Cardiac muscle cell (in vitro differentiated cells and primary cell): Measurements from ENCODE around the gene CNTNAP2. TPM values are rescaled to one million over a fixed set of nuclear protein-coding genes. Genes with fewer than 3 reads are reported as not detected.

ENCODE experiments used
- DNase-seq, 2 donors: peaks; one replicate each; pipeline versions ENCODE4 v3.0.0 to v3.0.0-alpha.2; 2010 to 2017; ENCODE audit warnings: low read depth in 1 of 2, low spot score in 1 of 2
- H3K27ac ChIP-seq: fragments of 200-600 bp; sonication (generic); 2 replicates; pipeline ENCODE4 v1.5.1; 2016
- H3K27me3 ChIP-seq: fragments of 200-600 bp; sonication (generic); 2 replicates; pipeline ENCODE4 v1.6.0; 2016; ENCODE audit warnings: control low read depth
- H3K36me3 ChIP-seq: fragments of 200-600 bp; sonication (generic); 2 replicates; pipeline ENCODE4 v1.5.1; 2016; ENCODE audit warnings: control low read depth
- H3K4me1 ChIP-seq: fragments of 200-600 bp; sonication (generic); 2 replicates; pipeline ENCODE4 v1.8.1; 2017; ENCODE audit warnings: low read depth, mild to moderate bottlenecking, mixed run types
- H3K4me3 ChIP-seq: fragments of 200-600 bp; sonication (generic); 2 replicates; pipeline ENCODE4 v1.5.1; 2016; ENCODE audit warnings: mild to moderate bottlenecking
- H3K9me3 ChIP-seq: fragments of 200-600 bp; sonication (generic); 2 replicates; pipeline ENCODE4 v1.5.1; 2017; ENCODE audit warnings: low read depth, mild to moderate bottlenecking, control low read depth
- CTCF ChIP-seq: IDR thresholded peaks from 2 replicates; pipeline ENCODE4 v1.5.1; 2012; ENCODE audit warnings: low read depth, mild to moderate bottlenecking, low read length
- polyA plus RNA-seq: library from polyadenylated mRNA; unstranded; fragments of >200 nt; fragmentation: Nextera tagmentation; extraction: Ambion mirVana; gene quantifications from 2 replicates; pipeline ENCODE4 v1.2.1, GENCODE V29; 2016
- total RNA-seq: library from RNA; depleted of rRNA; stranded (reverse); fragments of >200 nt; gene quantifications from 2 replicates; pipeline ENCODE4 v1.2.3, GENCODE V29; 2016

The CNTNAP2 gene
- total and polyA plus RNA-seq, 2 experiments from 2014 or later, result 4.8 to 5.1 TPM

- Histone ChIP-seq H3K9me3 (no peaks in the 10 kb centered on the region), H3K36me3 (no peaks in the 10 kb centered on the region), H3K27ac (no peak overlapping the region), H3K4me3 (no peak overlapping the region), H3K4me1 (no peaks in the 10 kb centered on the region), H3K27me3 (no peaks in the 10 kb centered on the region)
- peak; percentile 66 to 79 for DNase-seq
- peak; percentile 95 for TF ChIP-seq CTCF
Measured at GRCh38 chr7:148262721-148263229, 2146.2 kb downstream of the CNTNAP2 start.

GRCh38 chr7:148264933-148265557, 2148.4 kb downstream of the CNTNAP2 start:
- H3K9me3 ChIP-seq, result no peaks in the 10 kb centered on the region
- no peak overlapping the region for H3K27ac ChIP-seq
- H3K36me3 ChIP-seq, result no peaks in the 10 kb centered on the region
- no peaks in the 10 kb centered on the region for H3K4me1 ChIP-seq
- H3K4me3 ChIP-seq, result no peak overlapping the region
- H3K27me3 ChIP-seq, result no peaks in the 10 kb centered on the region
- peak; percentile 55 to 66 for DNase-seq
- TF ChIP-seq CTCF, result peak; percentile 74

GRCh38 chr7:148265896-148266295, 2149.3 kb downstream of the CNTNAP2 start:
- no peaks in the 10 kb centered on the region for H3K27me3 ChIP-seq
- H3K36me3 ChIP-seq, result no peaks in the 10 kb centered on the region
- no peaks in the 10 kb centered on the region for H3K9me3 ChIP-seq
- no peak for DNase-seq
- no peak for TF ChIP-seq CTCF
- no peaks in the 10 kb centered on the region for H3K4me1 ChIP-seq
- no peak overlapping the region for H3K4me3 ChIP-seq
- H3K27ac ChIP-seq, result no peak overlapping the region

GRCh38 chr7:148266795-148267194, 2150.2 kb downstream of the CNTNAP2 start:
- H3K4me3 ChIP-seq, result no peak overlapping the region

GRCh38 chr7:148270576-148270975, 2154.0 kb downstream of the CNTNAP2 start:
- Histone ChIP-seq H3K9me3 (no peaks in the 10 kb centered on the region), H3K4me1 (no peaks in the 10 kb centered on the region), H3K27ac (no peak overlapping the region), H3K36me3 (no peaks in the 10 kb centered on the region), H3K27me3 (no peaks in the 10 kb centered on the region), H3K4me3 (no peak overlapping the region)
- no peak for DNase-seq
- no peak for TF ChIP-seq CTCF

More at GRCh38 chr7:148266795-148267194, 2150.2 kb downstream of the CNTNAP2 start:
- no peaks in the 10 kb centered on the region for H3K36me3 ChIP-seq
- H3K9me3 ChIP-seq, result no peaks in the 10 kb centered on the region
- no peaks in the 10 kb centered on the region for H3K4me1 ChIP-seq
- H3K27me3 ChIP-seq, result no peaks in the 10 kb centered on the region
- no peak for TF ChIP-seq CTCF
- no peak for DNase-seq
- no peak overlapping the region for H3K27ac ChIP-seq
